Measurements from ENCODE around the gene TM4SF18.

TM4SF18 gene

DNA sequence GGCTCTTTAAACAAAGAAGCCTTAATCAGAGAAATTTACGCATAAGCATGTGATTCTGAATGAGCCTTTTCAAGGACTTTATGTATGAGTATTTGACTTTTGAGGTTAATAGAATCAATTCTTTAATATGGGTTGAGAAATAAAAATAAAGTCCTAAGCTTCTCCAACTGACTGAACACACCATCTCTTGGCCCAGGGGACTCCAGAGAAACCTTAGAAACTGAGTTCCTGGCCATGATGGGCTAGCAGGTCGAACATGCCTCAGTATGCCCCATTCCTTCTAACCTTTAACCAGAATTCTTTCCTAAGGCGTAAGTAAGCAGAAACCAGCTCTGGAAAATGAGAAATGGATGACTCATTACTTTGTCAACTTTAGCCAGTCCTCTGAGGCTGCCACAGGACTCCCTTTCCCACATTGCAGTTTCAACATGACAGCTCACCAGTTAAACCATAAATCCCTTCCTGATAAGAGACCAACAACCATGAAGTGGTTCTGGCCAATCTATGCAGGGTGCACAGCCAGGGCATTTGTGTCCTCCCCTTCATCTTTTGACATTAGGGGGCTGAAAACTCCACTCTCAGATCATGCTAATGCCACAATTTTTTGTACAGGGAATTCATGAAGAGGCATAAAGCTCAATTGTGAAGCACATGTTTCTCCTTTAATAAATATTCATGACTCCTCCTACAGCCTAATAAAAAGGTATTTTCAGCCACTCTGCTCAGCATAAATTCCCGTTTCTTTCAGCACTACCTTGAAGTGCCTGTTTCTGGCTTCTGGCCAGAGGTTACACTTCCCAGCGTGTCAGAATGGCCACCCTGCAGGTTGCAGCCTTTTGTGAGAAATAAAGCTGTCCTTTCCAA lies 33.3 kb downstream of the TM4SF18 start (continued):
- no peak for TF ChIP-seq ZBTB11 (tag by site-specific recombination; conservative IDR thresholded peaks at IDR 0.05; ENCODE audit: low read depth)
- no peak for TF ChIP-seq TCF7L2 (IDR thresholded peaks at IDR 0.05; ENCODE audit: borderline replicate concordance, low read depth, low read length)
- TF ChIP-seq ZNF549 (tag by site-specific recombination; IDR thresholded peaks at IDR 0.05): no peak
- TF ChIP-seq ZNF23 (tag by site-specific recombination; IDR thresholded peaks at IDR 0.05; ENCODE audit: borderline replicate concordance): no peak
- TF ChIP-seq ZSCAN16 (tag by site-specific recombination; IDR thresholded peaks at IDR 0.05): no peak
- TF ChIP-seq ZNF404 (tag by site-specific recombination; IDR thresholded peaks at IDR 0.05): no peak
- no peak for TF ChIP-seq ZNF155 (tag by site-specific recombination; IDR thresholded peaks at IDR 0.05)
- no peak for TF ChIP-seq ZNF140 (tag by site-specific recombination; IDR thresholded peaks at IDR 0.05)
- TF ChIP-seq, protein P1, sequence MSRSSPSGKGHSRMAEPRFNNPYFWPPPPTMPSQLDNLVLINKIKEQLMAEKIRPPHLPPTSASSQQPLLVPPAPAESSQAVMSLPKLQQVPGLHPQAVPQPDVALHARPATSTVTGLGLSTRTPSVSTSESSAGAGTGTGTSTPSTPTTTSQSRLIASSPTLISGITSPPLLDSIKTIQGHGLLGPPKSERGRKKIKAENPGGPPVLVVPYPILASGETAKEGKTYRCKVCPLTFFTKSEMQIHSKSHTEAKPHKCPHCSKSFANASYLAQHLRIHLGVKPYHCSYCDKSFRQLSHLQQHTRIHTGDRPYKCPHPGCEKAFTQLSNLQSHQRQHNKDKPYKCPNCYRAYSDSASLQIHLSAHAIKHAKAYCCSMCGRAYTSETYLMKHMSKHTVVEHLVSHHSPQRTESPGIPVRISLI (tag by site-specific recombination; IDR thresholded peaks at IDR 0.05): no peak
- no peak for TF ChIP-seq EGR2 (tag by site-specific recombination; IDR thresholded peaks at IDR 0.05; ENCODE audit: low read depth)
- no peak for TF ChIP-seq ZNF610 (tag by site-specific recombination; IDR thresholded peaks at IDR 0.05; ENCODE audit: borderline replicate concordance)
- TF ChIP-seq ZSCAN18 (tag by site-specific recombination; IDR thresholded peaks at IDR 0.05): no peak
- TF ChIP-seq SP7 (tag by site-specific recombination; IDR thresholded peaks at IDR 0.05): 0 out of 2 replicates have a peak, but pooled peaks have one; percentile 35
- TF ChIP-seq, protein P2, sequence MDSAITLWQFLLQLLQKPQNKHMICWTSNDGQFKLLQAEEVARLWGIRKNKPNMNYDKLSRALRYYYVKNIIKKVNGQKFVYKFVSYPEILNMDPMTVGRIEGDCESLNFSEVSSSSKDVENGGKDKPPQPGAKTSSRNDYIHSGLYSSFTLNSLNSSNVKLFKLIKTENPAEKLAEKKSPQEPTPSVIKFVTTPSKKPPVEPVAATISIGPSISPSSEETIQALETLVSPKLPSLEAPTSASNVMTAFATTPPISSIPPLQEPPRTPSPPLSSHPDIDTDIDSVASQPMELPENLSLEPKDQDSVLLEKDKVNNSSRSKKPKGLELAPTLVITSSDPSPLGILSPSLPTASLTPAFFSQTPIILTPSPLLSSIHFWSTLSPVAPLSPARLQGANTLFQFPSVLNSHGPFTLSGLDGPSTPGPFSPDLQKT (IDR thresholded peaks at IDR 0.05; ENCODE audit: borderline replicate concordance, low read depth, low read length): no peak
- TF ChIP-seq ZNF747 (tag by site-specific recombination; IDR thresholded peaks at IDR 0.05): no peak
- no peak for TF ChIP-seq ZNF202 (tag by site-specific recombination; IDR thresholded peaks at IDR 0.05; ENCODE audit: borderline replicate concordance)
- no peak for TF ChIP-seq SALL2 (tag by site-specific recombination; IDR thresholded peaks at IDR 0.05; ENCODE audit: borderline replicate concordance)
- no peak for TF ChIP-seq ZSCAN4 (tag by site-specific recombination; IDR thresholded peaks at IDR 0.05)
- peak; percentile 60 for TF ChIP-seq ZBTB17 (tag by site-specific recombination; IDR thresholded peaks at IDR 0.05)
- TF ChIP-seq ZNF174 (tag by site-specific recombination; IDR thresholded peaks at IDR 0.05): no peak
- TF ChIP-seq TRIM28 (IDR thresholded peaks at IDR 0.05; ENCODE audit: borderline replicate concordance, low read length): peak; percentile 90
- TF ChIP-seq, protein P3, sequence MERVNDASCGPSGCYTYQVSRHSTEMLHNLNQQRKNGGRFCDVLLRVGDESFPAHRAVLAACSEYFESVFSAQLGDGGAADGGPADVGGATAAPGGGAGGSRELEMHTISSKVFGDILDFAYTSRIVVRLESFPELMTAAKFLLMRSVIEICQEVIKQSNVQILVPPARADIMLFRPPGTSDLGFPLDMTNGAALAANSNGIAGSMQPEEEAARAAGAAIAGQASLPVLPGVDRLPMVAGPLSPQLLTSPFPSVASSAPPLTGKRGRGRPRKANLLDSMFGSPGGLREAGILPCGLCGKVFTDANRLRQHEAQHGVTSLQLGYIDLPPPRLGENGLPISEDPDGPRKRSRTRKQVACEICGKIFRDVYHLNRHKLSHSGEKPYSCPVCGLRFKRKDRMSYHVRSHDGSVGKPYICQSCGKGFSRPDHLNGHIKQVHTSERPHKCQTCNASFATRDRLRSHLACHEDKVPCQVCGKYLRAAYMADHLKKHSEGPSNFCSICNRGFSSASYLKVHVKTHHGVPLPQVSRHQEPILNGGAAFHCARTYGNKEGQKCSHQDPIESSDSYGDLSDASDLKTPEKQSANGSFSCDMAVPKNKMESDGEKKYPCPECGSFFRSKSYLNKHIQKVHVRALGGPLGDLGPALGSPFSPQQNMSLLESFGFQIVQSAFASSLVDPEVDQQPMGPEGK (tag by site-specific recombination; IDR thresholded peaks at IDR 0.05): 0 out of 2 replicates have a peak, but pooled peaks have one; percentile 27
- TF ChIP-seq ZNF391 (tag by site-specific recombination; IDR thresholded peaks at IDR 0.05; ENCODE audit: borderline replicate concordance, low read depth): no peak
- TF ChIP-seq, protein P4, sequence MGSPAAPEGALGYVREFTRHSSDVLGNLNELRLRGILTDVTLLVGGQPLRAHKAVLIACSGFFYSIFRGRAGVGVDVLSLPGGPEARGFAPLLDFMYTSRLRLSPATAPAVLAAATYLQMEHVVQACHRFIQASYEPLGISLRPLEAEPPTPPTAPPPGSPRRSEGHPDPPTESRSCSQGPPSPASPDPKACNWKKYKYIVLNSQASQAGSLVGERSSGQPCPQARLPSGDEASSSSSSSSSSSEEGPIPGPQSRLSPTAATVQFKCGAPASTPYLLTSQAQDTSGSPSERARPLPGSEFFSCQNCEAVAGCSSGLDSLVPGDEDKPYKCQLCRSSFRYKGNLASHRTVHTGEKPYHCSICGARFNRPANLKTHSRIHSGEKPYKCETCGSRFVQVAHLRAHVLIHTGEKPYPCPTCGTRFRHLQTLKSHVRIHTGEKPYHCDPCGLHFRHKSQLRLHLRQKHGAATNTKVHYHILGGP (tag by site-specific recombination; IDR thresholded peaks at IDR 0.05): no peak
- TF ChIP-seq ZNF473 (tag by site-specific recombination; IDR thresholded peaks at IDR 0.05): no peak
- TF ChIP-seq ZNF24 (tag by site-specific recombination; IDR thresholded peaks at IDR 0.05): no peak; the same call in 1 of the 2 replicates
- TF ChIP-seq ZNF133 (tag by site-specific recombination; IDR thresholded peaks at IDR 0.05): no peak
- TF ChIP-seq ZNF146 (tag by site-specific recombination; IDR thresholded peaks at IDR 0.05): no peak

All from HEK293 (cell line).